GM21360 (cell line): ENCODE measurements around the gene RNU1-2.
"Not testable (repeated sequence)": the region's sequence is repeated elsewhere in the genome, so short reads cannot be mapped to it uniquely, and the experiment has no call there.

Source experiments
- ATAC-seq: cut with Tn5 transposase; IDR thresholded peaks from one replicate; pipeline ENCODE4 v1.9.1; 2021; ENCODE audit warnings: mild to moderate bottlenecking, moderate library complexity; ENCODE audit not compliant: unreplicated experiment

RNU1-2 gene

GRCh38 chr1:16925635-16926490 is 30.1 kb downstream of the RNU1-2 start:
- ATAC-seq = no peak

- no peak for ATAC-seq
Measured at GRCh38 chr1:16926491-16927073, 30.8 kb downstream of the RNU1-2 start.

GRCh38 chr1:16927256-16927655 is 31.5 kb downstream of the RNU1-2 start:
- ATAC-seq = no peak

GRCh38 chr1:16927711-16928485 is 32.1 kb downstream of the RNU1-2 start:
- no peak for ATAC-seq

- not testable (repeated sequence) for ATAC-seq
Measured at GRCh38 chr1:16929146-16930041, 33.6 kb downstream of the RNU1-2 start.

GRCh38 chr1:16931206-16931934 is 35.6 kb downstream of the RNU1-2 start:
- not testable (repeated sequence) for ATAC-seq

GRCh38 chr1:16933945-16934344 is 38.2 kb downstream of the RNU1-2 start:
- ATAC-seq = not testable (repeated sequence)

- ATAC-seq = not testable (repeated sequence)
Measured at GRCh38 chr1:16936580-16936979, 40.8 kb downstream of the RNU1-2 start.

GRCh38 chr1:16938351-16939321 is 42.9 kb downstream of the RNU1-2 start:
- no peak for ATAC-seq

GRCh38 chr1:16939386-16940180 is 43.8 kb downstream of the RNU1-2 start:
- not testable (repeated sequence) for ATAC-seq

GRCh38 chr1:16944038-16944437 is 48.3 kb downstream of the RNU1-2 start:
- no peak for ATAC-seq

GRCh38 chr1:16945512-16945911 is 49.7 kb downstream of the RNU1-2 start:
- not testable (repeated sequence) for ATAC-seq
